Measurements from ENCODE around the gene CCDC188. TPM values are rescaled to one million over a fixed set of nuclear protein-coding genes. Genes with fewer than 3 reads are reported as not detected.

The CCDC188 gene
- total RNA-seq, 1 experiment from 2014 or later, result not detected

GRCh38 chr22:20159076-20159475 lies 8.2 kb upstream of the CCDC188 start:
- CTCF ChIA-PET, result no interaction called here
- Histone ChIP-seq H3K27me3 (ENCODE audit: low read length) (no peaks in the 10 kb centered on the region), H3K9ac (ENCODE audit: low read length) (no peak overlapping the region), H3K9me2 (replicated peaks; ENCODE audit: low read length) (no peaks in the 10 kb centered on the region), H3K9me3 (ENCODE audit: low read length) (no peaks in the 10 kb centered on the region), H3K27ac (ENCODE audit: low read length) (no peak overlapping the region), H3K4me3 (ENCODE audit: low read length) (no peak overlapping the region), H3F3A (ENCODE audit: low read length, unreplicated experiment) (no peaks in the 10 kb centered on the region), H3K4me2 (ENCODE audit: low read length) (no peak overlapping the region), H4K20me1 (ENCODE audit: low read length) (no peaks in the 10 kb centered on the region), H3K4me1 (ENCODE audit: insufficient read depth, low read length) (no peaks in the 10 kb centered on the region), H3K36me3 (ENCODE audit: low read depth, low read length) (no peaks in the 10 kb centered on the region; the same call in 1 of the 2 replicates), H2AFZ (ENCODE audit: low read length) (no peak overlapping the region), H3K79me2 (ENCODE audit: low read length) (no peaks in the 10 kb centered on the region)
- ATAC-seq (no peak), DNase-seq (no peak)
- BruUV-seq (replicated peaks), result no TSS peak
- intact Hi-C loops (cut with micrococcal nuclease), result no loop called here
- POLR2A ChIA-PET (ENCODE audit: unreplicated experiment), result no interaction called here
- TF ChIP-seq EZH2phosphoT487 (IDR thresholded peaks at IDR 0.05; ENCODE audit: borderline replicate concordance, low read length) (no peak), EZH2 (IDR thresholded peaks at IDR 0.05; ENCODE audit: low read length, unreplicated experiment) (no peak)
- TF ChIP-seq, protein P1, sequence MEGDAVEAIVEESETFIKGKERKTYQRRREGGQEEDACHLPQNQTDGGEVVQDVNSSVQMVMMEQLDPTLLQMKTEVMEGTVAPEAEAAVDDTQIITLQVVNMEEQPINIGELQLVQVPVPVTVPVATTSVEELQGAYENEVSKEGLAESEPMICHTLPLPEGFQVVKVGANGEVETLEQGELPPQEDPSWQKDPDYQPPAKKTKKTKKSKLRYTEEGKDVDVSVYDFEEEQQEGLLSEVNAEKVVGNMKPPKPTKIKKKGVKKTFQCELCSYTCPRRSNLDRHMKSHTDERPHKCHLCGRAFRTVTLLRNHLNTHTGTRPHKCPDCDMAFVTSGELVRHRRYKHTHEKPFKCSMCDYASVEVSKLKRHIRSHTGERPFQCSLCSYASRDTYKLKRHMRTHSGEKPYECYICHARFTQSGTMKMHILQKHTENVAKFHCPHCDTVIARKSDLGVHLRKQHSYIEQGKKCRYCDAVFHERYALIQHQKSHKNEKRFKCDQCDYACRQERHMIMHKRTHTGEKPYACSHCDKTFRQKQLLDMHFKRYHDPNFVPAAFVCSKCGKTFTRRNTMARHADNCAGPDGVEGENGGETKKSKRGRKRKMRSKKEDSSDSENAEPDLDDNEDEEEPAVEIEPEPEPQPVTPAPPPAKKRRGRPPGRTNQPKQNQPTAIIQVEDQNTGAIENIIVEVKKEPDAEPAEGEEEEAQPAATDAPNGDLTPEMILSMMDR (conservative IDR thresholded peaks at IDR 0.05; ENCODE audit: low read depth, low read length), result no peak

DNA sequence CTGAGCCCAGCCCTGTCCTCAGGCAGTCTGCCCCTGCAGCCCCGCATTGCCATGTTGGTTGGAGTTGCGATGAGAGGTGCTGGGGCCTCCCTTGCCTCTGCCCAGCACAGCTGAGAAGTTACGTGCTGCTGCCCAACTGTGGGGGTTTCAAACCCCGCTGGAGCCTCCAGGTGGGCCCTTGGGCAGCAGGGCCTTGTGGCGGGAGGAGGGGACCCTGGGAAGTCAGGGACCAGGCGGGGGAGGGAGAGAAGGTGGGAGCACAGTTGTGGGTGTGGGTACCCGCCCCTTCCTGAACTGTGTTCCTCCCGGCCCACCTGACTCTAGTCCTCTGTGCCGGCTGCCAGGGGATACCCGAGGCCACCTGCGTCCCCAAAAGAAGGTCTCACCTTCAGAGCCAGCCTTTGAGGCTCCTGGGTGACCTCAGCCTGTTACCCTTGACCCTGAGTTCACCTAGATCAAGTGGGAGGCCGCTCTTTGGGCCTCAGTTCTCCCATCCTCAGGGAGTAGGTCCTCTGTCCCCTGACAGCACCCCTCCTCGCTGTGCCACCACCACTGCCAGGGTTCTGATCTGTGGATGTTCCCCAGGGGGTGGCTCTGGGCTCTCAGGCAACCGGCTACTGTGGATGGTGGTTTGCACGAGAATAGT lies 7.7 kb upstream of the CCDC188 start:
- POLR2A ChIA-PET (ENCODE audit: unreplicated experiment), result no interaction called here
- intact Hi-C loops (cut with micrococcal nuclease), result no loop called here
- H3K79me2 ChIP-seq (ENCODE audit: low read length), result no peaks in the 10 kb centered on the region
- H3K4me1 ChIP-seq (ENCODE audit: insufficient read depth, low read length), result no peaks in the 10 kb centered on the region
- H3K36me3 ChIP-seq (ENCODE audit: low read depth, low read length), result no peaks in the 10 kb centered on the region; the same call in 1 of the 2 replicates
- no peaks in the 10 kb centered on the region for H4K20me1 ChIP-seq (ENCODE audit: low read length)
- CTCF ChIA-PET, result no interaction called here
- ATAC-seq, result no peak
- no TSS peak for BruUV-seq (replicated peaks)
- H3F3A ChIP-seq (ENCODE audit: low read length, unreplicated experiment), result no peaks in the 10 kb centered on the region
- TF ChIP-seq, protein P1 (conservative IDR thresholded peaks at IDR 0.05; ENCODE audit: low read depth, low read length), result no peak
- no peak for TF ChIP-seq EZH2 (IDR thresholded peaks at IDR 0.05; ENCODE audit: low read length, unreplicated experiment)
- TF ChIP-seq EZH2phosphoT487 (IDR thresholded peaks at IDR 0.05; ENCODE audit: borderline replicate concordance, low read length), result no peak
- H2AFZ ChIP-seq (ENCODE audit: low read length), result no peak overlapping the region
- no peak overlapping the region for H3K9ac ChIP-seq (ENCODE audit: low read length)
- DNase-seq, result no peak
- no peaks in the 10 kb centered on the region for H3K27me3 ChIP-seq (ENCODE audit: low read length)
- no peak overlapping the region for H3K27ac ChIP-seq (ENCODE audit: low read length)
- H3K4me2 ChIP-seq (ENCODE audit: low read length), result no peak overlapping the region
- no peak overlapping the region for H3K4me3 ChIP-seq (ENCODE audit: low read length)
- H3K9me3 ChIP-seq (ENCODE audit: low read length), result no peaks in the 10 kb centered on the region
- H3K9me2 ChIP-seq (replicated peaks; ENCODE audit: low read length), result no peaks in the 10 kb centered on the region

- H3K79me2 ChIP-seq (ENCODE audit: low read length), result no peaks in the 10 kb centered on the region
- ATAC-seq (no peak), DNase-seq (no peak)
- no peaks in the 10 kb centered on the region for H4K20me1 ChIP-seq (ENCODE audit: low read length)
- intact Hi-C loops (cut with micrococcal nuclease), result no loop called here
- no peaks in the 10 kb centered on the region for H3K4me1 ChIP-seq (ENCODE audit: insufficient read depth, low read length)
- no peak overlapping the region for H3K27ac ChIP-seq (ENCODE audit: low read length)
- no peaks in the 10 kb centered on the region; the same call in 1 of the 2 replicates for H3K36me3 ChIP-seq (ENCODE audit: low read depth, low read length)
- no peaks in the 10 kb centered on the region for H3K27me3 ChIP-seq (ENCODE audit: low read length)
- no peaks in the 10 kb centered on the region for H3K9me2 ChIP-seq (replicated peaks; ENCODE audit: low read length)
- CTCF ChIA-PET, result interaction anchor here (0.6 kb wide), 1 partner anchor 261 kb away, joined by 10 read pairs; no protein-coding TSS in a partner anchor
- H3F3A ChIP-seq (ENCODE audit: low read length, unreplicated experiment), result no peaks in the 10 kb centered on the region
- H3K4me3 ChIP-seq (ENCODE audit: low read length), result no peak overlapping the region
- no peak overlapping the region for H3K9ac ChIP-seq (ENCODE audit: low read length)
- H3K4me2 ChIP-seq (ENCODE audit: low read length), result no peak overlapping the region
- no peaks in the 10 kb centered on the region for H3K9me3 ChIP-seq (ENCODE audit: low read length)
- no peak overlapping the region for H2AFZ ChIP-seq (ENCODE audit: low read length)
- POLR2A ChIA-PET (ENCODE audit: unreplicated experiment), result no interaction called here
- BruUV-seq (replicated peaks), result no TSS peak
- TF ChIP-seq, protein P1 (conservative IDR thresholded peaks at IDR 0.05; ENCODE audit: low read depth, low read length), result no peak
- TF ChIP-seq EZH2 (IDR thresholded peaks at IDR 0.05; ENCODE audit: low read length, unreplicated experiment) (no peak), EZH2phosphoT487 (IDR thresholded peaks at IDR 0.05; ENCODE audit: borderline replicate concordance, low read length) (no peak)
These were observed 6.8 kb upstream of the CCDC188 start for GRCh38 chr22:20157430-20158183.

All from PC-3 (cell line).